MV-4-11 (cell line): ENCODE results near the gene TCF12.
A peak's percentile ranks its signal among the peaks of the same experiment; 100 is the strongest.
"Not testable (repeated sequence)": the region's sequence is repeated elsewhere in the genome, so short reads cannot be mapped to it uniquely, and the experiment has no call there.

Experiments
- DNase-seq: peaks from one replicate; lab custom pipeline; 2025; lab: John Stamatoyannopoulos, UW

The TCF12 gene

DNA sequence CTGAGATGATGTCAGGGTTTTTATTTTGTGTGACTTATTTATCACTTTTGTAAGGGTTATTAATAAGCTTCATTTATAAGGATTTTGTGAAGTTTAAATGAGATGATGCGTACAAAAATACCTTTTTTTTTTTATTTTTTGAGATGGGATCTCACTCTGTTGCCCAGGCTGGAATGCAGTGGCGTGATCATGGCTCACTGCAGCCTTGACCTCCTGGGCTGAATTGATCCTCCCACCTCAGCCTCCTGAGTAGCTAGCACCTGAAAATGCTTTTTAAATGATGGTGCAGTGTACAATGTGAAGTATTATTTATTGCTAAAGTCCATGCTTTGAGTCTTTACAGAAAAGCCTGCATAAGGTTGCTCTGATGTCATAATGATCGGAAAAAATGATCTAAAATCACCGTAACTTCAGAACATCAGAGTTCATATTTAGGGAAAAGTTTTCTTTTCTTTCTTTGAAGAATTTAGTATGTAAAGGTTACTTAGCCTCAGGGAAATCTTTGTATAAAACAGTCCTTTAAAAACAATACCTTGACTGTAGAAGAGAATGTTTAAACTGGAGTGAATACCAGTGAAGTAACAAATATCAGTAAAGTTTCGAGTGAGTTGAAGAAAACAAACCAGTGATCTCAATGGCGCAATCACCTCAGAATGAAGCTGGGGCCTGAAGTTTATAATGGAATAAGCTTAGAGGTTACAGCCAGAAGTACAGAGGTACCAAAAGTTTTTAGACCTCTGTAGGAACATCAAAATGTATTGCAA, 29.7 kb downstream of the TCF12 start:
- DNase-seq: no peak

GRCh38 chr15:56948764-56949101, 30.3 kb downstream of the TCF12 start:
- DNase-seq: no peak

GRCh38 chr15:56950979-56951378, 32.5 kb downstream of the TCF12 start:
- peak; percentile 64 for DNase-seq

GRCh38 chr15:56953790-56954189, 35.3 kb downstream of the TCF12 start:
- no peak for DNase-seq

DNA sequence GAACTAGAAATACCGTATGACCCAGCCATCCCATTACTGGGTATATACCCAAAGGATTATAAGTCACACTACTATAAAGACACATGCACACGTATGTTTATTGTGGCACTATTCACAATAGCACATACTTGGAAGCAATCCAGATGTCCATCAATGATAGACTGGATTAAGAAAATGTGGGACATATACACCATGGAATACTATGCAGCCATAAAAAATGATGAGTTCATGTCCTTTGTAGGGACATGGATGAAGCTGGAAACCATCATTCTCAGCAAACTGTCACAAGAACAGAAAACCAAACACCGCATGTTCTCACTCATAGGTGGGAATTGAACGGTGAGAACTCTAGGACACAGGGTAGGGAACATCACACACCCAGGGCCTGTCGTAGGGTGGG, 36.6 kb downstream of the TCF12 start:
- DNase-seq: not testable (repeated sequence)

GRCh38 chr15:56956538-56956937, 38.1 kb downstream of the TCF12 start:
- DNase-seq: no peak

DNA sequence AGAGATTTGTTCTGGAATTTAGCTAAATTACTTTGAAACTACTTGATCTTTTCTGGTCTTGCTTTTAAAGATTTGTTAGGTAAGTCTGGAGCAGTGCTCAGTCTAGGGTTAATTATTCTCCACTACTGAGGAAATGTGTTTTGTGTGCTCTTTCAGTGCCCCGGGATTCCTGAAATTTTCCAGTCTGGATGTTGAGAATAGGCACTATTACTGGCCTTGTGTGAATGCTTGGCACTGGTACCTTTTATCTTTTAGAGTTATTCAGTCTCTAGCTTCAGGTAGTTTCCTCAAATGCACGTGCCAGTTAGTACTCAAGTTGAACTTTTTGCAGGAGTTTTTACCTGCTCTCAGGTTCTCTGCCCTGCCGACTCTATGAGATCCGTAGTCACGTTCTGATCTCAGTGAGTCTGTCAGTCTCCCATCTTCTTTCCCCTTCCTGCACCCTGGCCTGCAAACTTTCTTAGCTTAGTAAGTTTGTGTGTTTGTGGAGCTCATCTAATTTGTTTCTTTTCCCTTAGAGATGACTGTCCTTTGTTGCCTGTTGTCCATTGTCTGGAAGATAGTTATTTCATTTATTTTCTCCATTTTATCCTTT, 39.5 kb downstream of the TCF12 start:
- DNase-seq: no peak

DNA sequence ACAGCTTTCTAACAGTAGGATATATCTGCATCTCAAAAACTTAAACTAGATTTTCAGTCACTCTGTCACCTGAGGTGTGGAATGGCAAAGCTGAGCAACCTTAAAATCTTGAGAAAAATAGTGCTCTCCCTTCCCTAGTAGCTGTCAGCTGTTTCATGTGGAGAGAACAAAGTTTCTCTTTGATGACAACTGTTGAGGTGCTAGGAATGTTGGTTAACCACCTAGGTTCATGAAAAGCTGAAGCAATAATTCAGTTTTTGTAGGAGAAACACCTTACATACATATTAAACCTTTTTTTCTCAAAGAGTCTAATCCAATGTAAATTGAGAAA, 40.8 kb downstream of the TCF12 start:
- DNase-seq: no peak

DNA sequence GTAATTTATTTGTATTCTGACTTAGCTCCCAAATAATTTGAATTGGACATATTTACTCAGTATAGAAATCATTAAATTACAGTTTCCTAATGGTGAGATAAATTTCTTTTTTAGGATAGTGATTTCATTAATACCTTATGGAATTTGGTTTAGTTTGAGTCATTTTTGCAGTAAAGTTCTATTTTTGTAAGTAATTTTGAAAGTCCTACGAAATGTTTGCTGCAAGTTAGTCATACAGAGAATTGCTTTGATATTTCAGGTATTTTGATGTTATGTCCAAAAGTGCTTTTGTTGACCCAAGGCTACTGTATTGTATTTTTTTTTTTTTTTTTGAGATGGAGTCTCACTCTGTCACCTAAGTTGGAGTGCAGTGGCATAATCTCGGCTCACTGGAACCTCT, 41.7 kb downstream of the TCF12 start:
- DNase-seq: no peak

DNA sequence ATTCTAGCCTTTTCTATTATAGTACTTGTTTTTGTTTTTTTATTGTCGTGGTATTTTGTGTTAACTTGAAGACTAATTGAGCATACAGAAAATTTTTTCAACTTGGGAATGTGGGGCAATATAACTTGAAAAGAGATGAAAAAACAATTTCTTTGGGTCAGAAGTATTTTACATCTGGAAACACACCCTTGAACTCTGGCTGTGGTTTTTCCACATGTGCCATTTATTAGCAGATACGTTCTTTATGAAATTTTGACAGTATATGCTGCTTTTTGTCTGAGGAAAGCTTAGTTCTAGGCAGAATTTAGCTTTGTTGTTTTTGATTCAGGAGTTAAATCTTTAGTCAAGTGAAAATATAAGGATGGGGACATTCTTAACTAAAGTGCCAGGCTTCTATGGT, 44.7 kb downstream of the TCF12 start:
- DNase-seq: no peak

GRCh38 chr15:56963710-56964109, 45.3 kb downstream of the TCF12 start:
- DNase-seq: no peak

- no peak for DNase-seq
These were observed 45.7 kb downstream of the TCF12 start for GRCh38 chr15:56964182-56964581.

- DNase-seq: no peak
These were observed 47.0 kb downstream of the TCF12 start for GRCh38 chr15:56965231-56966013.

- no peak for DNase-seq
These were observed 48.9 kb downstream of the TCF12 start for GRCh38 chr15:56967336-56967735.

DNA sequence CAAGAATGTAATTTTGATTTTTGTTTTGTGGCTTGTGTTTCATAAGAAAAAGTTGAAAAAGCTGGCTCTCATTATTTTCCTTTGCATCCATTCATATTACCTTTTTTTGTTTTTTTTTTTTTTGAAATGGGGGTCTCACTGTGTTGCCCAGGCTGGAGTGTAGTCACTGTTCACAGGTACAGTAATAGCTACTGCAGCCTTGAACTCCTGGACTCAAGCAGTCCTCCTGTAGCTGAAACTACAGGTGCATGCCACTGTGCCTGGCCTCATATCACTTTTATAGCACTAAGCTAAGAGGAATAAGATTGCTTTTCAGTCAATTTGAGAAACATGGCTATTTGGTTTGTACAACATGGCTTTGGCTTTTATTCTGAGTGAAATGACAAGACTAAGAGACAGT, 49.8 kb downstream of the TCF12 start:
- DNase-seq: no peak

DNA sequence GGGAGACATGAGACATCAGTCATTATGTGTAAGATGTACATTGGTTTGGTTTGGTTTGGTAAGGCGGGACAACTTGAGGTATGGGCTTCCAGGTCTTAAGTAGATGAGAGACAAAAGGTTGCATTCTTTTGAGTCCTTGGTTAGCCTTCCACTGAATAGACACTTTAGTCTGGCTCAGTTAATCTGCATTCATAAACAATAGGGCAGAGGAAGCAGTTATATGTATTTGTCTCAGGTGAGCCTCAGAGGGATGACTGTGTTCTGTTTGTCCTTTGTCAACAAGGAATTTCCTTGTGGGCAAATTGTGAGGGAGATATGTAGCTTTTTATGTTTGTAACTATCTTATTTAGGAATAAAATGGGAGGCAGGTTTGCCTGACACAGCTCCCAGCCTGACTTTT, 50.4 kb downstream of the TCF12 start:
- DNase-seq: no peak

- DNase-seq: no peak
These were observed 50.9 kb downstream of the TCF12 start for GRCh38 chr15:56969265-56969895.

DNA sequence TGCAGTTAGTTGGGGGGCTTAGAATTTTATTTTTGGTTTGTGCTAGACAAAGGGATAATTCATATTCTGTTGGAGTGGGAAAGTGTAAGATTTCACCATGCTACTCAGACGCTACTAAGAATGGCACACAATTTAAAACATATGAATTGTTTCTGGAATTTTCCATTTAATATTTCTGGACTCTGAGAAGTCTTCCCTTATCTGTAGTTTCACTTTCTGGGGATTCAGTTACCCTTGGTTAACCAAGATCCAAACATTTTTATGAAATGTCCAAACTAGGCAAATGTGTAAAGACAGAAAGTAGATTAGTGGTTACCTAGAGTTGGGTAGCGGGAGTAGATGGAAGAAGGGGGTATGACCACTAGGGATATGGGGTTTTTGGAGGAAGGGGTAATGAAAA, 53.1 kb downstream of the TCF12 start:
- peak; percentile 73 for DNase-seq

DNA sequence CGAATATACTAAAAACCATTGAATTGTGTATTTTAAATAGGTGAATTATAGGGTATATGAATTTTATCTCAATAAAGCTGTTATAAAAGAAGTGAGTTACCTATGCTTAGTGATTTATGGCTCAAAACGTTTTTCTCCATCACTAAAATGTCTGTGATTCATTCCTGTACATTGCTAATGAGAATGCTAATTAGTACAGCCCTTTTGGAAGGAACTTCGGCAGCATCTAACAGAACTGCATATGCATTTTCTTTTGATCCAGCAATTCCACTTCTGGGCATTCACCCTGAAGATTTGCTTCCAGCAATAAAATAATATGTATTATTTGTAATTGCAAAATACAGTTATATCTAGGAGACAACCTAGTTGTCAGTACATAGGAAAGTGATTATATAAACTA, 53.6 kb downstream of the TCF12 start:
- no peak for DNase-seq

DNA sequence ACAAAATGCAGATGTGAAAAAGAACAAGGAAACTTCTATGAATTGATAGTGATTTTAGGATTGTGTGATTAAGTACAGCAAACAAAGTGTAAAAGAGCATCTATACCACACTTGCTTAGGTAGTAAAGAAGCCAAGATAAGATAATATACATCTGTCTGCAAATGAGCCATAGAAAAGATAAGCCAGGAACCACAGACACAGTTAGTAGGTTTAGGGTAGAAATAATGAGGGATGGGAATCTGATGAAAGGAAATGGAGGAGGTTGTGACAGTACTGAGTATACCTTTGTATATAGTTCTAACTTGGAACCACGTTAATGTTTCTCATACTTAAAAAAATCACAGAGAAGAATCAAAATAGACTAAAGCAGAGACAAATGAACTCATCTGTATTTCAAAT, 54.0 kb downstream of the TCF12 start:
- no peak for DNase-seq

GRCh38 chr15:56973463-56973862, 55.0 kb downstream of the TCF12 start:
- DNase-seq: no peak

GRCh38 chr15:56977232-56977631, 58.8 kb downstream of the TCF12 start:
- DNase-seq: no peak
